Osteoblast (primary cell): ENCODE data around the gene PPIH. TPM values are rescaled to one million over a fixed set of nuclear protein-coding genes. Genes with fewer than 3 reads are reported as not detected.

Source experiments
- DNase-seq: peaks from one replicate; pipeline ENCODE4 v3.0.0; 2011; ENCODE audit warnings: low spot score, mixed read lengths; ENCODE audit not compliant: insufficient read length; ENCODE audit errors: missing footprints
- H2AFZ ChIP-seq: 2 replicates; pipeline ENCODE4 v1.6.0; 2011; ENCODE audit warnings: mild to moderate bottlenecking, low read length
- H3K27ac ChIP-seq: 2 replicates; pipeline ENCODE4 v1.5.1; 2011; ENCODE audit warnings: mild to moderate bottlenecking, low read depth, low read length, moderate library complexity
- H3K27me3 ChIP-seq: 2 replicates; pipeline ENCODE4 v1.6.0; 2012; ENCODE audit warnings: mild to moderate bottlenecking, control low read depth, inconsistent platforms, low read length, moderate library complexity; ENCODE audit not compliant: insufficient read depth
- H3K36me3 ChIP-seq: 2 replicates; pipeline ENCODE4 v1.5.1; 2011; ENCODE audit warnings: mild to moderate bottlenecking, low read length, control low read depth, moderate library complexity; ENCODE audit not compliant: insufficient read depth
- H3K4me1 ChIP-seq: 2 replicates; pipeline ENCODE4 v1.5.1; 2011; ENCODE audit warnings: mild to moderate bottlenecking, low read length, control low read depth, moderate library complexity; ENCODE audit not compliant: insufficient read depth
- H3K4me2 ChIP-seq: 2 replicates; pipeline ENCODE4 v1.6.0; 2011; ENCODE audit warnings: mild to moderate bottlenecking, low read length; ENCODE audit not compliant: insufficient read depth
- H3K4me3 ChIP-seq: fragments of 200-600 bp; sonication (generic); 3 replicates; pipeline ENCODE4 v1.5.1; 2012; ENCODE audit warnings: mild to moderate bottlenecking, low read length, inconsistent platforms; ENCODE audit not compliant: insufficient read depth
- H3K79me2 ChIP-seq: 2 replicates; pipeline ENCODE4 v1.6.0; 2012; ENCODE audit warnings: mild to moderate bottlenecking, low read length, control low read depth, inconsistent platforms; ENCODE audit not compliant: insufficient read depth
- H3K9me3 ChIP-seq: 2 replicates; pipeline ENCODE4 v1.5.1; 2011; ENCODE audit warnings: low read depth, low read length, control low read depth
- H4K20me1 ChIP-seq: 2 replicates; pipeline ENCODE4 v1.6.0; 2012; ENCODE audit warnings: mild to moderate bottlenecking, low read length, control low read depth; ENCODE audit not compliant: insufficient read depth
- total RNA-seq: library from RNA; depleted of rRNA; stranded (reverse); fragments of >200 nt; gene quantifications from 2 replicates; pipeline ENCODE4 v1.2.3, GENCODE V29; 2012
- TF ChIP-seq, protein P1 (sequence below): IDR thresholded peaks from 2 replicates; pipeline ENCODE4 v1.5.1; 2011; ENCODE audit warnings: mild to moderate bottlenecking, low read depth, low read length, moderate library complexity; ENCODE audit errors: extremely low read depth

The PPIH gene
- total RNA-seq, 1 donor = 17.4 TPM

- Histone ChIP-seq H2AFZ (no peak overlapping the region), H3K79me2 (no peaks in the 10 kb centered on the region), H3K9me3 (no peaks in the 10 kb centered on the region), H3K4me1 (peaks cover 5% of the 10 kb centered on the region), H3K36me3 (no peaks in the 10 kb centered on the region), H3K4me2 (no peak overlapping the region), H3K27ac (no peak overlapping the region), H3K4me3 (no peak overlapping the region), H3K27me3 (no peaks in the 10 kb centered on the region), H4K20me1 (no peaks in the 10 kb centered on the region)
- TF ChIP-seq, protein P1, sequence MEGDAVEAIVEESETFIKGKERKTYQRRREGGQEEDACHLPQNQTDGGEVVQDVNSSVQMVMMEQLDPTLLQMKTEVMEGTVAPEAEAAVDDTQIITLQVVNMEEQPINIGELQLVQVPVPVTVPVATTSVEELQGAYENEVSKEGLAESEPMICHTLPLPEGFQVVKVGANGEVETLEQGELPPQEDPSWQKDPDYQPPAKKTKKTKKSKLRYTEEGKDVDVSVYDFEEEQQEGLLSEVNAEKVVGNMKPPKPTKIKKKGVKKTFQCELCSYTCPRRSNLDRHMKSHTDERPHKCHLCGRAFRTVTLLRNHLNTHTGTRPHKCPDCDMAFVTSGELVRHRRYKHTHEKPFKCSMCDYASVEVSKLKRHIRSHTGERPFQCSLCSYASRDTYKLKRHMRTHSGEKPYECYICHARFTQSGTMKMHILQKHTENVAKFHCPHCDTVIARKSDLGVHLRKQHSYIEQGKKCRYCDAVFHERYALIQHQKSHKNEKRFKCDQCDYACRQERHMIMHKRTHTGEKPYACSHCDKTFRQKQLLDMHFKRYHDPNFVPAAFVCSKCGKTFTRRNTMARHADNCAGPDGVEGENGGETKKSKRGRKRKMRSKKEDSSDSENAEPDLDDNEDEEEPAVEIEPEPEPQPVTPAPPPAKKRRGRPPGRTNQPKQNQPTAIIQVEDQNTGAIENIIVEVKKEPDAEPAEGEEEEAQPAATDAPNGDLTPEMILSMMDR = no peak
- peak; percentile 6 for DNase-seq
These were observed 19.1 kb upstream of the PPIH start for GRCh38 chr1:42639116-42639515.

- Histone ChIP-seq H3K4me3 (no peak overlapping the region), H2AFZ (no peak overlapping the region), H3K79me2 (no peaks in the 10 kb centered on the region), H3K27ac (no peak overlapping the region), H3K9me3 (no peaks in the 10 kb centered on the region), H4K20me1 (no peaks in the 10 kb centered on the region), H3K27me3 (no peaks in the 10 kb centered on the region), H3K4me2 (no peak overlapping the region), H3K36me3 (no peaks in the 10 kb centered on the region), H3K4me1 (no peaks in the 10 kb centered on the region)
- TF ChIP-seq, protein P1 = no peak
- DNase-seq = no peak
These were observed 12.2 kb upstream of the PPIH start for GRCh38 chr1:42646056-42646455.

DNA sequence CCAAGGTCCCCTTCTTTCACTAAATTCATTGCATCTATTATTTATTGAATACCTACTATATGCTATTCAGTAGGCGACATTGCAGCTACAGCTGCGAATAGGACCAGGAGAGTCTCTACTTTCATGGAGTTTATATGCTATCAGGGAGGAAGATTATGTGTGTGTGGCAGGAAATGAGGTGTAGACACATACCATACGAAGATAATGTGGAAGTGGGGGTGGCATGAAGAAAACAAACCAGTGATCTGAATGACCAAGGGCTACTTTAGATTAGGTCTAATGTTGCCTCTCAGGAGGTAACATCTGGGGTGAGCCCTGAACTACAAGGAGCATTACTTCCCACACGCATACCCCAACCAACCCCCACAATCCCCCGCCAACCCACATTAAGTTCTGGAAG lies 1.0 kb upstream of the PPIH start:
- no peak overlapping the region for H3K4me3 ChIP-seq
- H3K27ac ChIP-seq = no peak overlapping the region
- DNase-seq = no peak
- H3K4me1 ChIP-seq = peaks cover 12% of the 10 kb centered on the region
- H3K4me2 ChIP-seq = peak overlapping the region; percentile 85
- no peaks in the 10 kb centered on the region for H4K20me1 ChIP-seq
- peaks cover 22% of the 10 kb centered on the region for H3K79me2 ChIP-seq
- TF ChIP-seq, protein P1 = no peak
- peak overlapping the region; percentile 30 for H2AFZ ChIP-seq
- H3K36me3 ChIP-seq = peaks cover 11% of the 10 kb centered on the region
- no peaks in the 10 kb centered on the region for H3K27me3 ChIP-seq
- no peaks in the 10 kb centered on the region for H3K9me3 ChIP-seq

- H2AFZ ChIP-seq = peak overlapping the region; percentile 99
- peak; percentile 66 for DNase-seq
- H3K9me3 ChIP-seq = no peaks in the 10 kb centered on the region
- peaks cover 22% of the 10 kb centered on the region for H3K79me2 ChIP-seq
- H4K20me1 ChIP-seq = no peaks in the 10 kb centered on the region
- peak overlapping the region; percentile 79 for H3K4me3 ChIP-seq
- peaks cover 12% of the 10 kb centered on the region for H3K4me1 ChIP-seq
- no peaks in the 10 kb centered on the region for H3K27me3 ChIP-seq
- TF ChIP-seq, protein P1 = no peak
- H3K27ac ChIP-seq = peak overlapping the region; percentile 36
- peaks cover 14% of the 10 kb centered on the region for H3K36me3 ChIP-seq
- peak overlapping the region; percentile 85 for H3K4me2 ChIP-seq
These were observed 684 bp downstream of the PPIH start for GRCh38 chr1:42658877-42659337.
